Neural cell (in vitro differentiated cells): ENCODE data around the gene AKAP9. TPM values are rescaled to one million over a fixed set of nuclear protein-coding genes. Genes with fewer than 3 reads are reported as not detected.

Experiments
- H2AFZ ChIP-seq: fragments of 200-600, 300-800 bp; sonication (generic), shearing (Covaris generic); 2 replicates; pipeline ENCODE4 v1.6.0; 2014; ENCODE audit warnings: low read depth, mild to moderate bottlenecking, antibody characterized with exemption, low read length, moderate library complexity
- H3F3A ChIP-seq: fragments of 200-600 bp; shearing (Covaris generic); 2 replicates; pipeline ENCODE4 v1.6.1; 2016; ENCODE audit warnings: mild to moderate bottlenecking, moderate library complexity, mixed read lengths, antibody characterized with exemption, low read length; ENCODE audit not compliant: insufficient read depth, poor library complexity, severe bottlenecking
- H3K27ac ChIP-seq: fragments of 200-600, 300-800 bp; sonication (generic), shearing (Covaris generic); 2 replicates; pipeline ENCODE4 v1.5.1; 2014; ENCODE audit warnings: mild to moderate bottlenecking, low read length, moderate library complexity
- H3K27me3 ChIP-seq: fragments of 300-800, 200-600 bp; sonication (generic), shearing (Covaris generic); 2 replicates; pipeline ENCODE4 v1.6.0; 2014; ENCODE audit warnings: mild to moderate bottlenecking, low read depth, low read length, moderate library complexity; ENCODE audit not compliant: insufficient read depth
- H3K36me3 ChIP-seq: fragments of 300-800, 200-600 bp; sonication (generic), shearing (Covaris generic); 2 replicates; pipeline ENCODE4 v1.5.1; 2014; ENCODE audit warnings: mild to moderate bottlenecking, antibody characterized with exemption, low read length, moderate library complexity; ENCODE audit not compliant: insufficient read depth
- H3K4me2 ChIP-seq: fragments of 300-800, 200-600 bp; sonication (generic), shearing (Covaris generic); 2 replicates; pipeline ENCODE4 v1.6.0; 2014; ENCODE audit warnings: mild to moderate bottlenecking, low read length
- H3K4me3 ChIP-seq: fragments of 300-800, 200-600 bp; sonication (generic), shearing (Covaris generic); 2 replicates; pipeline ENCODE4 v1.5.1; 2014; ENCODE audit warnings: mild to moderate bottlenecking, low read length, moderate library complexity
- H3K79me2 ChIP-seq: fragments of 200-600 bp; shearing (Covaris generic); replicated peaks from 2 replicates; pipeline ENCODE4 v1.6.0; 2014; ENCODE audit warnings: mild to moderate bottlenecking, low read length, moderate library complexity; ENCODE audit not compliant: insufficient read depth
- H3K9ac ChIP-seq: fragments of 300-800, 200-600 bp; sonication (generic), shearing (Covaris generic); 2 replicates; pipeline ENCODE4 v1.6.1; 2016; ENCODE audit warnings: mild to moderate bottlenecking, low read length, mixed read lengths
- H3K9me2 ChIP-seq: fragments of 200-600 bp; shearing (Covaris generic); 2 replicates; pipeline ENCODE4 v1.6.1; 2016; ENCODE audit warnings: mild to moderate bottlenecking, low read length, mixed read lengths; ENCODE audit not compliant: insufficient read depth
- H3K9me3 ChIP-seq: fragments of 200-600, 300-800 bp; sonication (generic), shearing (Covaris generic); 2 replicates; pipeline ENCODE4 v1.6.1; 2016; ENCODE audit warnings: mild to moderate bottlenecking, mixed run types, low read length, moderate library complexity, mixed read lengths
- H4K20me1 ChIP-seq: fragments of 200-600 bp; shearing (Covaris generic); 2 replicates; pipeline ENCODE4 v1.6.1; 2016; ENCODE audit warnings: mild to moderate bottlenecking, mixed run types; ENCODE audit not compliant: insufficient read depth
- EP300 ChIP-seq: fragments of 450-650 bp; conservative IDR thresholded peaks from 2 replicates; pipeline ENCODE4 v1.6.1; 2014; ENCODE audit warnings: antibody characterized with exemption, mild to moderate bottlenecking, moderate library complexity; ENCODE audit not compliant: poor library complexity, severe bottlenecking
- EZH2 ChIP-seq: fragments of 200-600, 300-800 bp; shearing (Covaris generic), sonication (generic); IDR thresholded peaks from 2 replicates; pipeline ENCODE4 v1.6.1; 2014; ENCODE audit warnings: antibody characterized with exemption, low read length, borderline replicate concordance, mild to moderate bottlenecking; ENCODE audit not compliant: insufficient read depth, poor library complexity, severe bottlenecking
- MXI1 ChIP-seq: fragments of 450-650 bp; conservative IDR thresholded peaks from 2 replicates; pipeline ENCODE4 v1.6.1; 2014; ENCODE audit warnings: antibody characterized with exemption, mild to moderate bottlenecking; ENCODE audit not compliant: poor library complexity, severe bottlenecking
- POLR2AphosphoS5 ChIP-seq: IDR thresholded peaks from 2 replicates; pipeline ENCODE4 v1.6.1; 2012
- RAD21 ChIP-seq: fragments of 450-650 bp; conservative IDR thresholded peaks from 2 replicates; pipeline ENCODE4 v1.6.1; 2014; ENCODE audit warnings: antibody characterized with exemption, mild to moderate bottlenecking, moderate library complexity
- SMC3 ChIP-seq: fragments of 450-650 bp; conservative IDR thresholded peaks from 2 replicates; pipeline ENCODE4 v1.6.1; 2014; ENCODE audit warnings: antibody characterized with exemption, mild to moderate bottlenecking, moderate library complexity; ENCODE audit not compliant: poor library complexity
- TAF1 ChIP-seq: IDR thresholded peaks from 2 replicates; pipeline ENCODE4 v1.6.1; 2012; ENCODE audit warnings: low read depth
- polyA plus RNA-seq: library from polyadenylated mRNA; depleted of rRNA; stranded (reverse); fragments of >200 nt; gene quantifications from 2 replicates; pipeline ENCODE4 v1.2.3, GENCODE V29; 2014
- TF ChIP-seq, protein P1 (sequence below): IDR thresholded peaks from 2 replicates; pipeline ENCODE4 v1.6.1; 2012; ENCODE audit warnings: borderline replicate concordance
- TF ChIP-seq, protein P2 (sequence below): fragments of 450-650 bp; IDR thresholded peaks from 2 replicates; pipeline ENCODE4 v1.5.1; 2014; ENCODE audit warnings: antibody characterized with exemption, mild to moderate bottlenecking, moderate library complexity; ENCODE audit not compliant: poor library complexity, severe bottlenecking

AKAP9 gene
- polyA plus RNA-seq, 1 donor from 2014 or later = 120 TPM

DNA sequence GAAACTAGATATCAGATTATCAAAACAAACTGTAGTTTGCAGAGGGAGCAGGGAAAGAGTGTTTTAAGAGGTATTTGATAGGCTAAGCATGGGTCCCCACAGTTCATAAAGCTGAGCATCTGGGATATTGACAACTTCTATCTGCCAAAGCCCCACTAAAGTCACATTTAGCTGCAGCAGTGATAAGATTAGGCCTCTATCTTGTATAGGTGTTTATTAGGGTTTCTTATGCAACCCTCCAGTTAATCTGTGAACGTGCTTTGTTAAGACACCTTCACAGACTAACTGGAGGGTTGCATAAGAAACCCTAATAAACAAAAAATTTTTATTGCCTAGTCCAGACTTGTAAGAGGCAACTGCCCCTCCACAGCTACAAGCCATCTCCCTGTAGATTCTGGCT is 115.6 kb downstream of the AKAP9 start:
- no peak overlapping the region for H3K9ac ChIP-seq
- no peaks in the 10 kb centered on the region for H3F3A ChIP-seq
- H4K20me1 ChIP-seq = no peaks in the 10 kb centered on the region
- TF ChIP-seq MXI1 = no peak
- no peak for TF ChIP-seq EP300
- TF ChIP-seq POLR2AphosphoS5 = no peak
- TF ChIP-seq, protein P1, sequence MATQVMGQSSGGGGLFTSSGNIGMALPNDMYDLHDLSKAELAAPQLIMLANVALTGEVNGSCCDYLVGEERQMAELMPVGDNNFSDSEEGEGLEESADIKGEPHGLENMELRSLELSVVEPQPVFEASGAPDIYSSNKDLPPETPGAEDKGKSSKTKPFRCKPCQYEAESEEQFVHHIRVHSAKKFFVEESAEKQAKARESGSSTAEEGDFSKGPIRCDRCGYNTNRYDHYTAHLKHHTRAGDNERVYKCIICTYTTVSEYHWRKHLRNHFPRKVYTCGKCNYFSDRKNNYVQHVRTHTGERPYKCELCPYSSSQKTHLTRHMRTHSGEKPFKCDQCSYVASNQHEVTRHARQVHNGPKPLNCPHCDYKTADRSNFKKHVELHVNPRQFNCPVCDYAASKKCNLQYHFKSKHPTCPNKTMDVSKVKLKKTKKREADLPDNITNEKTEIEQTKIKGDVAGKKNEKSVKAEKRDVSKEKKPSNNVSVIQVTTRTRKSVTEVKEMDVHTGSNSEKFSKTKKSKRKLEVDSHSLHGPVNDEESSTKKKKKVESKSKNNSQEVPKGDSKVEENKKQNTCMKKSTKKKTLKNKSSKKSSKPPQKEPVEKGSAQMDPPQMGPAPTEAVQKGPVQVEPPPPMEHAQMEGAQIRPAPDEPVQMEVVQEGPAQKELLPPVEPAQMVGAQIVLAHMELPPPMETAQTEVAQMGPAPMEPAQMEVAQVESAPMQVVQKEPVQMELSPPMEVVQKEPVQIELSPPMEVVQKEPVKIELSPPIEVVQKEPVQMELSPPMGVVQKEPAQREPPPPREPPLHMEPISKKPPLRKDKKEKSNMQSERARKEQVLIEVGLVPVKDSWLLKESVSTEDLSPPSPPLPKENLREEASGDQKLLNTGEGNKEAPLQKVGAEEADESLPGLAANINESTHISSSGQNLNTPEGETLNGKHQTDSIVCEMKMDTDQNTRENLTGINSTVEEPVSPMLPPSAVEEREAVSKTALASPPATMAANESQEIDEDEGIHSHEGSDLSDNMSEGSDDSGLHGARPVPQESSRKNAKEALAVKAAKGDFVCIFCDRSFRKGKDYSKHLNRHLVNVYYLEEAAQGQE = no peak
- no peak for TF ChIP-seq TAF1
- TF ChIP-seq EZH2 = no peak
- no peak for TF ChIP-seq SMC3
- TF ChIP-seq, protein P2, sequence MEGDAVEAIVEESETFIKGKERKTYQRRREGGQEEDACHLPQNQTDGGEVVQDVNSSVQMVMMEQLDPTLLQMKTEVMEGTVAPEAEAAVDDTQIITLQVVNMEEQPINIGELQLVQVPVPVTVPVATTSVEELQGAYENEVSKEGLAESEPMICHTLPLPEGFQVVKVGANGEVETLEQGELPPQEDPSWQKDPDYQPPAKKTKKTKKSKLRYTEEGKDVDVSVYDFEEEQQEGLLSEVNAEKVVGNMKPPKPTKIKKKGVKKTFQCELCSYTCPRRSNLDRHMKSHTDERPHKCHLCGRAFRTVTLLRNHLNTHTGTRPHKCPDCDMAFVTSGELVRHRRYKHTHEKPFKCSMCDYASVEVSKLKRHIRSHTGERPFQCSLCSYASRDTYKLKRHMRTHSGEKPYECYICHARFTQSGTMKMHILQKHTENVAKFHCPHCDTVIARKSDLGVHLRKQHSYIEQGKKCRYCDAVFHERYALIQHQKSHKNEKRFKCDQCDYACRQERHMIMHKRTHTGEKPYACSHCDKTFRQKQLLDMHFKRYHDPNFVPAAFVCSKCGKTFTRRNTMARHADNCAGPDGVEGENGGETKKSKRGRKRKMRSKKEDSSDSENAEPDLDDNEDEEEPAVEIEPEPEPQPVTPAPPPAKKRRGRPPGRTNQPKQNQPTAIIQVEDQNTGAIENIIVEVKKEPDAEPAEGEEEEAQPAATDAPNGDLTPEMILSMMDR = no peak
- no peak for TF ChIP-seq RAD21
- no peaks in the 10 kb centered on the region for H3K9me2 ChIP-seq
- H2AFZ ChIP-seq = no peak overlapping the region
- no peaks in the 10 kb centered on the region for H3K9me3 ChIP-seq
- peaks cover 11% of the 10 kb centered on the region for H3K36me3 ChIP-seq
- no peaks in the 10 kb centered on the region for H3K27me3 ChIP-seq
- H3K4me3 ChIP-seq = no peak overlapping the region
- no peak overlapping the region for H3K27ac ChIP-seq
- no peaks in the 10 kb centered on the region for H3K79me2 ChIP-seq
- no peak overlapping the region for H3K4me2 ChIP-seq

DNA sequence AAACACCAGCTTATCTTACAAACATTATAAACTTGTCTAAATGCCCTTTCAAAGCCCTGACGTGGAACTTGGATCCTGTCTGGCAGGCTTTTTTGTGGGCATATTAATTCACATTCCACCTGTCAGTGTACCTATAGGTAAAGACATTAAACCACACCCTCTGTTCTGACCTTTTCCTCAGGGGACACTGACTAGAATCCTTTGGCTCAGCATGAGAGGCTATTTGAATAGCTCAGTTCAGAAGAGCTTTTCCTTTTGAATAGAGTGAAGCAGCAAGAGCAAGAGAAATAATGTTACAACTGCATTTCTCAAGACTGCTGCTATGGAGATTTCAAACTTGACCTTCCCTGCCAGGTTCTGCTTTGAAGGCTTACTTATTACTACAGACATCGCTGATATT is 116.7 kb downstream of the AKAP9 start:
- no peak overlapping the region for H3K4me2 ChIP-seq
- H3K36me3 ChIP-seq = peaks cover 15% of the 10 kb centered on the region
- no peaks in the 10 kb centered on the region for H3K9me3 ChIP-seq
- H3K27ac ChIP-seq = no peak overlapping the region
- no peak overlapping the region for H2AFZ ChIP-seq
- H3K79me2 ChIP-seq = no peaks in the 10 kb centered on the region
- no peak overlapping the region for H3K9ac ChIP-seq
- H3K27me3 ChIP-seq = no peaks in the 10 kb centered on the region
- H3F3A ChIP-seq = no peaks in the 10 kb centered on the region
- H4K20me1 ChIP-seq = no peaks in the 10 kb centered on the region
- TF ChIP-seq EZH2 (no peak), EP300 (no peak), POLR2AphosphoS5 (no peak), TAF1 (no peak), MXI1 (no peak), SMC3 (no peak), RAD21 (no peak)
- TF ChIP-seq, protein P2 = no peak
- TF ChIP-seq, protein P1 = no peak
- H3K9me2 ChIP-seq = no peaks in the 10 kb centered on the region
- no peak overlapping the region for H3K4me3 ChIP-seq
